Osteocyte (in vitro differentiated cells): Measurements from ENCODE around the gene PLA2G5. TPM values are rescaled to one million over a fixed set of nuclear protein-coding genes. Genes with fewer than 3 reads are reported as not detected.

Experiments used
- DNase-seq: peaks from one replicate; pipeline ENCODE4 v3.0.0; 2021; ENCODE audit warnings: mixed read lengths; ENCODE audit not compliant: unreplicated experiment; ENCODE audit errors: extremely low spot score
- H3K27ac Mint-ChIP-seq: one replicate; pipeline ENCODE4 v1.8.0; 2021; ENCODE audit warnings: mild to moderate bottlenecking, mixed read lengths; ENCODE audit not compliant: unreplicated experiment
- H3K27me3 Mint-ChIP-seq: one replicate; pipeline ENCODE4 v1.8.0; 2021; ENCODE audit warnings: mixed read lengths; ENCODE audit not compliant: unreplicated experiment
- H3K36me3 Mint-ChIP-seq: one replicate; pipeline ENCODE4 v1.8.0; 2021; ENCODE audit warnings: mixed read lengths; ENCODE audit not compliant: unreplicated experiment
- H3K4me1 Mint-ChIP-seq: one replicate; pipeline ENCODE4 v1.8.0; 2021; ENCODE audit warnings: mixed read lengths; ENCODE audit not compliant: unreplicated experiment
- H3K4me3 Mint-ChIP-seq: one replicate; pipeline ENCODE4 v1.8.0; 2021; ENCODE audit warnings: mild to moderate bottlenecking, moderate library complexity, mixed read lengths; ENCODE audit not compliant: unreplicated experiment
- H3K9me3 Mint-ChIP-seq: one replicate; pipeline ENCODE4 v1.8.0; 2021; ENCODE audit warnings: mixed read lengths; ENCODE audit not compliant: unreplicated experiment
- CTCF ChIP-seq: fragments of 200-600 bp; sonication (generic); IDR thresholded peaks from 2 replicates; pipeline ENCODE4 v1.5.0; 2021; ENCODE audit warnings: antibody characterized with exemption, mild to moderate bottlenecking, moderate library complexity
- total RNA-seq: library from RNA; stranded (reverse); gene quantifications from 2 replicates; pipeline ENCODE4 v1.2.1, GENCODE V29; 2021

PLA2G5 gene
- total RNA-seq, 1 donor from 2014 or later: not detected

GRCh38 chr1:20100632-20101355, 30.8 kb downstream of the PLA2G5 start:
- peak; percentile 50 for TF ChIP-seq CTCF
- no peaks in the 10 kb centered on the region for H3K36me3 Mint-ChIP-seq
- H3K27ac Mint-ChIP-seq: no peak overlapping the region
- no peak for DNase-seq
- H3K27me3 Mint-ChIP-seq: peaks cover 9% of the 10 kb centered on the region
- H3K9me3 Mint-ChIP-seq: no peaks in the 10 kb centered on the region
- H3K4me1 Mint-ChIP-seq: no peaks in the 10 kb centered on the region
- no peak overlapping the region for H3K4me3 Mint-ChIP-seq

- Mint-ChIP-seq H3K36me3 (no peaks in the 10 kb centered on the region), H3K4me3 (no peak overlapping the region), H3K27ac (no peak overlapping the region), H3K9me3 (no peaks in the 10 kb centered on the region), H3K4me1 (no peaks in the 10 kb centered on the region), H3K27me3 (peaks cover 9% of the 10 kb centered on the region)
- no peak for DNase-seq
- TF ChIP-seq CTCF: no peak
Observed at GRCh38 chr1:20102875-20103274, 32.9 kb downstream of the PLA2G5 start.

GRCh38 chr1:20105856-20106255, 35.9 kb downstream of the PLA2G5 start:
- H3K27me3 Mint-ChIP-seq: peaks cover 9% of the 10 kb centered on the region
- no peaks in the 10 kb centered on the region for H3K9me3 Mint-ChIP-seq
- no peak for TF ChIP-seq CTCF
- H3K4me1 Mint-ChIP-seq: no peaks in the 10 kb centered on the region
- no peak for DNase-seq
- H3K4me3 Mint-ChIP-seq: no peak overlapping the region
- no peaks in the 10 kb centered on the region for H3K36me3 Mint-ChIP-seq
- H3K27ac Mint-ChIP-seq: no peak overlapping the region

- Mint-ChIP-seq H3K9me3 (no peaks in the 10 kb centered on the region), H3K27ac (no peak overlapping the region), H3K4me1 (no peaks in the 10 kb centered on the region), H3K27me3 (peaks cover 7% of the 10 kb centered on the region), H3K4me3 (no peak overlapping the region), H3K36me3 (no peaks in the 10 kb centered on the region)
- no peak for DNase-seq
- no peak for TF ChIP-seq CTCF
Observed at GRCh38 chr1:20107351-20107750, 37.4 kb downstream of the PLA2G5 start.

- no peak for DNase-seq
- Mint-ChIP-seq H3K36me3 (no peaks in the 10 kb centered on the region), H3K27me3 (peaks cover 7% of the 10 kb centered on the region), H3K4me1 (no peaks in the 10 kb centered on the region), H3K4me3 (no peak overlapping the region), H3K27ac (no peak overlapping the region), H3K9me3 (no peaks in the 10 kb centered on the region)
- TF ChIP-seq CTCF: no peak
Observed at GRCh38 chr1:20107796-20108195, 37.8 kb downstream of the PLA2G5 start.
